ENCODE measurements around the gene PIGT.
"Not testable (repeated sequence)": the region's sequence is repeated elsewhere in the genome, so short reads cannot be mapped to it uniquely, and the experiment has no call there.

Gene PIGT

DNA sequence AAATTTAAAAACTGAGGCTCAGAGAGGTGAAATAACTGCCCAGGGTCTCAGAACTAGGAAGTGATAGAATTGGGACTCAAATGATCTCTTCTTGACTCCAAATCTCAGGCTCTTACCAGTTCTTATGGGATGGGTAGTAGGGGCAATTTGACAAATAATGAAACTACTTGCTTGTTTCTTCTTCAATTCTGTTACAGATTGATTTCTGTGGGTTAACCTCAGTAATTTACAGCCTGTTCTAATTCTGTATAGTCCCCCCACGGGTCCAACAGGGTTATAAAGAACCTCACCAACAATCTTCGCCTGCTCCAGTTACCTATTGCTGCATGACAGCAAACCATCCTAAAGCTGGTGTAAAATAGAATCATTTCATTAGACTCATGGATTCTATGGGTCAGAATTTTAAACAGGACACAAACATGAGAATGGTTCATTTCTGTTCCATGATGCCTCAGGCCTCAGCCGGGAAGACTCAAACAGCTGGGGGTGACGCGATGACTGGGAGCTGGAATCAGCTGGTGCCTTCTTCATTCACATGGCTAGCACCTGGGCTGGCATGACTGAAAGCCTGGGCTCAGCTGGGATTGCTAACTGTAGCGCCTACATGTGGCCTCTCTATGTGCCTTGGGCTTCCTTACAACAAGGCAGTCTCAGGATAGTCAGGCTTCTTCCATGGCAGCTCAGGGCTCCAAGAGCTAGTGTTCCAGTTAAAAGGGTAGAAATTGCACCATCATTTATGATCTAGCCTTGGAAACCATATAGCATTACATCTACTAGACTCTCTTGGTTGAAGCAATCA, 47.0 kb downstream of the PIGT start:
- DNase-seq (ENCODE audit: low spot score): no peak

DNA sequence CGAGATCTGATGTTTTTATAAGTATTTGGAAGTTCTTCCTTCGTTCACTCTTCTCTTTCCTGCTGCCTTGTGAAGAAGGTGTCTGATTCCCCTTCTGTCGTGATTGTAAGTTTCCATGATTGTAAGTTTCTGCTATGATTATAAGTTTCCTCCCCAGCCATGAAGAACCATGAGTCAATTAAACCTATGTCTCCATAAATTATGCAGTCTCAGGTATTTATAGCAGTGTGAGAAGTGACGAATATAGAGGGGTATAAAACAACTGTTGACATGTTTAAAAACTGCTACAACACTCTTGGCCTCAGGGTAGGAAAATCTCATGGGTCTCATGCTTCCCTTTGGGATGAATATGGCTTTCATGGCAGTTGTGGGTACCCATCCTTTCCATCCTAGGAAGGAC, 47.8 kb downstream of the PIGT start:
- no peak for DNase-seq (ENCODE audit: low spot score)

DNA sequence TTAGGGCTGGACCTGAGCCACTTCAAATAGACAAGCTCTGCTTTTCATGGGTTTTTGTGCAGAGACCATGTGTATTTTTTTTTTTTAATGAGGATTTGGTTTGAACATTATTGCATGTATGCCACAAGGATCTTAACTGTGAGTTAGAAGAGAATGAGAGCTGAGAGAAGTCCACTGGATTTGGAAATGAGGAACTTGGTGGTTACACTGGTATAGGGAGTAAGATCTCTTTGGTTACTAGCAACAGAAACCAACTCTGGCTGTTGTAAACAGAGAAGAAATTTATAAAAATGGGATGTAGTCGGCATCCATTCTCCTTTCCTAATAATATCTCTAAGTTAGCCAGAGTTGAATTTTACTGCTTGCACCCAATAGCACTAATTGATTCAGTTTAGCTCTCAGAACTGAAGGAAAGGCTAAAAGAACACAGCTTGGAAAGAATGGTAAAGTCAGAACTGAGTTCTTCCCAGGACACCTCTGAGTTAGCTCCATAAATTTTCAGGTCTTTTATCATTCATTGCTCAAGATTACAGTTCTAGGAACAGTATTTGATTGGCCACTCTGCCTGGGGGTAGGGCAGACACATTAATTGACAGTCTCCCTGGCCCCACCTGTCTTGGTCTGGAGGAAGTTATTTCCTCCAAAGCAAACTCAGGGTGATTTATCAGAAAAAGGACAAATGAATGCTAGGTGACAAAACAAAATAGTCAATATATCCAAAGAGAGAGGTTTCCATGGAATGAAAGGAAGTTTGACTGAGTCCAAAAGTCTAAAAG, 49.7 kb downstream of the PIGT start:
- no peak for DNase-seq (ENCODE audit: low spot score)

DNA sequence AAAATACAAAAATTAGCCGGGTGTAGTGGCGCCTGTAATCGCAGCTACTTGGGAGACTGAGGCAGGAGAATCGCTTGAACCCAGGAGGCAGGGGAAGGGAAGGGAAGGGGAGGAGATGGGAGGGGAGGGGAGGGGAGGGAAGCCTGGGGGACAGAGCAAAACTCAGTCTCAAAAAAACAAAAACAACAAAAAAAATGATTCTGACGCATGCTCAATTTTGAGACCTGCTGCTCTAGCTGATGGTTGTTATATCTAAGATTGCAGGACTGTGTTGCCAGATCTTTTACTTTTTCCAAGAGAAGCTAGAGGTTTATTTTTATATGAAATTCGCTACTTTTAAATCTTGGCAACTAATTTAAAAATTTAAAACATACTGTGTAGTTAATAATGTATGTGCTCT, 51.2 kb downstream of the PIGT start:
- DNase-seq (ENCODE audit: low spot score): no peak

DNA sequence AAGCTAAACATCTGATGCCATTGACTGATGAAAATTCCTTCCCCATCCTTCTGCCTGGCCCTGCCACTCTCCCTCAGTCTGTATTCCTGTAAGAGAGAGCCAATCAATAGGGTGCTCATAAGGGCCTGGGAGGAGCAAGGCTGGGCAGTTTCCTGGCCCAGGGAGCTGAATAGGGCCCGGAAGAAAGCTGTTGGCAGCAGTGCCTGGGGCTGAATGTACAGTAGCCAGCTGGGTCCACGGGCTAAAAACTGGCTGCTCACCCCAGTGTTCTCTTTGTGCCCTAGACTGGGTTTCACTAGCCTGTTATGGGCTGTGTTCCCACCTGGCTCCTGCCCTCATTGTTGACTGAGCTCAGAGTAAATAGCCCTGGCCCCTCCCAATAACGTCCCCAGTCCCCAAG, 51.9 kb downstream of the PIGT start:
- no peak for DNase-seq (ENCODE audit: low spot score)

DNA sequence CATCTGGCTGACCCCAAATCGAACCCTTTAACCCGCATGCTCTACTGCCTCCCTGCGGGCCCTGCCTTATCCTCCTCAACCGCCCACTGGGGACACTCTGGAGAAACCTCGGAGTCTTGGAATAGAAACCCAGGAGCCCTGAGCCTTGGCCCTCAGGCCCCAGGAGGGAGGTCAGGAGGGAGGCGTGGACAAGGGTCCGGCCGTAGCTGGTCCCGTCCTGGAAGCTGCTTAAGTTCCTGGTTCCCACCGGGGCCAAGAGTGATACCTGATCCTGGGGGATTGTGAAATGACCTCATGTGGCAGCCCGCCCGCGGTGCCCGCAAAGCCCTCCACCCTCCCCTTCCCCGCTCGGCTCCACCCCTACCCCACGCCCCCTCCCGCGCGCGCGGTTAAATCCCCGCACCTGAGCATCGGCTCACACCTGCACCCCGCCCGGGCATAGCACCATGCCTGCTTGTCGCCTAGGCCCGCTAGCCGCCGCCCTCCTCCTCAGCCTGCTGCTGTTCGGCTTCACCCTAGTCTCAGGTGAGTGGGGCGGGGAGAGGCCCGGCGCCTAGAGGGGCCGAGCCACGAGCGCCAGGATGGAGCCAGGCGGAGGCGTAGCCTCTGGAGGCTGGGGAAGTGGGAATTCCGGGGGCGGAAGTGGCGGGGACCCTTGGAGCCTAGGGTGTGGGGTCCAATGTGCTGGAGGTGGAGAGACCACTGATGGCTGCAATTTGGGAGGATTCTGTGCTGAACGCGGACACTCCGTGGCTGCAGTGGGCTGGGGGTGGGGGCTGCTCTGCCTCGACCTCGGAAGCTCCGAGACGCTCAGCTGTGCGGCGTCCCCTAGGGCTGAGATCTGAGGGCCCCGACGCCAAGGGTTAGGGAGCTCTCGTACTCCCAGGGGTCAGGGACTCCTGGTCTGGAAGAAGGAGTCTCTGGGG, 53.7 kb downstream of the PIGT start, which contains the start of gene WFDC2:
Gene WFDC2 (plus strand): TSS at position 418 of the 926 bp plus-strand sequence. CDS start 29 bp downstream, at position 447.
- DNase-seq (ENCODE audit: low spot score): no peak

DNA sequence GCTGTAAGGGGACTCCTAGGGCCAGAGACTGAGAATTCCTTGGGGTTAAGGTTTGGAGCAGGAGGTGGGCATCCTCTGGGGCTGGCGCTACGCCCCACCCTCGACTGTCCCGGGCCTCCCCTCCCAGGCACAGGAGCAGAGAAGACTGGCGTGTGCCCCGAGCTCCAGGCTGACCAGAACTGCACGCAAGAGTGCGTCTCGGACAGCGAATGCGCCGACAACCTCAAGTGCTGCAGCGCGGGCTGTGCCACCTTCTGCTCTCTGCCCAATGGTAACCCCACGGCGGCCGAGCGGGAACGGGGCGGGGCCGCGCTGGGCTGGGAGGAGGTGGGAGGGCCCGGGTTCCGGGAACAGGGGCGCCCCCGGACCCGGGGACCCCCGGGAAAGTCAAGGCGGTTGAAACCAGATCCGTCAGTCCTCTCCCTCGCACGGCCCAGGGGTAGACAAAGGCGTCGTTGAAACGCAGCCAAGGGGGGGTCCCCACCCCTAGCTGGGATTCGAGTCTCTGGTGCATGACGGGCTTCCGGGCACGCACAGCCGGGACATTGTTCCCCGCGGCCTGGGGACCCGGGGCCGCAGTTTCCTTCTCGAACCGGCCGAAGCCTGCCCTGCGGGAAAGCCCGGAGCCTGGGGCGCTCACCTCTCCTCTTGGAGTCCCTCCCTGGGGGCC, 54.5 kb downstream of the PIGT start:
- no peak for DNase-seq (ENCODE audit: low spot score)

DNA sequence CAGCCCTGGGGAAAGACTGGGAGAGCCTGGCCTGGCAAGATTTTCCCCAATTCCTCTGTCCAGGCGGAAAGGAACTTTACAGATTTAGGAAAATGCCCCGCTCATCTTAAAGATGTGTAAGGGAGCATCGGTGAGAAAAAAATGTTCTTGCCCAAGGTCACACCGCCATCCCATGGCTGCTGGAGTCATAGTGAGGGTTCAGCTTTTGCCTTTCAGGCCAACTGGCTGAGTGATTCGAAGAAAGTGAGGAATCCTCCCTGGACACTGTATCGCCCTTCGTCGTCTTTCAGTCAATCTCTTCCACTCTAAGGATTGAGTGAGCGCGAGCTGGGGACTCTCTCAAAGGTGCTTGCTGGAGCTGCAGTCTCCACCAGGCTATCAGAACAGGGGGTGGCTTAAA, 55.0 kb downstream of the PIGT start:
- DNase-seq (ENCODE audit: low spot score): no peak

DNA sequence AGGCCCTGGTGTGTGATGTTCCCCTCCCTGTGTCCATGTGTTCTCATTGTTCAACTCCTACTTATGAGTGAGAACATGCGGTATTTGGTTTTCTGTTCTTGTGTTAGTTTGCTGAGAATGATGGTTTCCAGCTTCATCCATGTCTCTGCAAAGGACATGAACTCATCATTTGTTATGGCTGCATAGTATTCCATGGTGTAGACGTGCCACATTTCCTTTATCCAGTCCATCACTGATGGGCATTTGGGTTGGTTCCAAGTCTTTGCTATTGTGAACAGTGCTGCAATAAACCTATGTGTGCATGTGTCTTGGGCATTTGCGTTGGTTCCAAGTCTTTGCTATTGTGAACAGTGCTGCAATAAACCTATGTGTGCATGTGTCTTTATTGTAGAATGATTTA, 56.3 kb downstream of the PIGT start:
- DNase-seq (ENCODE audit: low spot score): not testable (repeated sequence)

All from hepatic stellate cell (primary cell).